Choroid plexus epithelial cell (primary cell): Measurements from ENCODE around the gene PCK2.
"Not testable (repeated sequence)": the region's sequence is repeated elsewhere in the genome, so short reads cannot be mapped to it uniquely, and the experiment has no call there.

ENCODE experiments used
- DNase-seq: peaks from one replicate; pipeline ENCODE4 v3.0.0-alpha.2; 2010; ENCODE audit warnings: low read depth
- H3K4me3 ChIP-seq: 2 replicates; pipeline ENCODE4 v1.5.1; 2011; ENCODE audit warnings: low read depth, mild to moderate bottlenecking, control low read depth, low read length, moderate library complexity
- CTCF ChIP-seq: conservative IDR thresholded peaks from 2 replicates; pipeline ENCODE4 v1.5.1; 2011; ENCODE audit warnings: low read depth, mild to moderate bottlenecking, control low read depth, inconsistent platforms, low read length, moderate library complexity

Gene PCK2

GRCh38 chr14:24093901-24094840 is at the start of gene PCK2:
Gene PCK2 (plus strand): TSS chr14:24094311. CDS start chr14:24094406, 95 bp downstream.
- peak; percentile 2 for TF ChIP-seq CTCF
- peak within 1 kb of the TSS; percentile 89 for H3K4me3 ChIP-seq
- DNase-seq, result peak; percentile 90

- DNase-seq, H3K4me3 ChIP-seq: not testable (repeated sequence)
Observed at GRCh38 chr14:24049002-24049401, 45.1 kb upstream of the PCK2 start.

DNA sequence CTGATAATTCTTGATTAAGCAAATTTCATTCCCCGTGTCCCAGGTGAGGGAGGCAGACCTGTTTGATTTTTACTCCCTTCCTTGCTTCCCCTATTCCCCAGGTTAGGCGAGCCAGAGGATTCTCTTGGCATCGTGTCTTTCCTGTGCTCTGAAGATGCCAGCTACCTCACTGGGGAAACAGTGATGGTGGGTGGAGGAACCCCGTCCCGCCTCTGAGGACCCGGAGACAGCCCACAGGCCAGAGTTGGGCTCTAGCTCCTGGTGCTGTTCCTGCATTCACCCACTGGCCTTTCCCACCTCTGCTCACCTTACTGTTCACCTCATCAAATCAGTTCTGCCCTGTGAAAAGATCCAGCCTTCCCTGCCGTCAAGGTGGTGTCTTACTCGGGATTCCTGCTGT is 43.4 kb upstream of the PCK2 start:
- H3K4me3 ChIP-seq, DNase-seq: not testable (repeated sequence)

DNA sequence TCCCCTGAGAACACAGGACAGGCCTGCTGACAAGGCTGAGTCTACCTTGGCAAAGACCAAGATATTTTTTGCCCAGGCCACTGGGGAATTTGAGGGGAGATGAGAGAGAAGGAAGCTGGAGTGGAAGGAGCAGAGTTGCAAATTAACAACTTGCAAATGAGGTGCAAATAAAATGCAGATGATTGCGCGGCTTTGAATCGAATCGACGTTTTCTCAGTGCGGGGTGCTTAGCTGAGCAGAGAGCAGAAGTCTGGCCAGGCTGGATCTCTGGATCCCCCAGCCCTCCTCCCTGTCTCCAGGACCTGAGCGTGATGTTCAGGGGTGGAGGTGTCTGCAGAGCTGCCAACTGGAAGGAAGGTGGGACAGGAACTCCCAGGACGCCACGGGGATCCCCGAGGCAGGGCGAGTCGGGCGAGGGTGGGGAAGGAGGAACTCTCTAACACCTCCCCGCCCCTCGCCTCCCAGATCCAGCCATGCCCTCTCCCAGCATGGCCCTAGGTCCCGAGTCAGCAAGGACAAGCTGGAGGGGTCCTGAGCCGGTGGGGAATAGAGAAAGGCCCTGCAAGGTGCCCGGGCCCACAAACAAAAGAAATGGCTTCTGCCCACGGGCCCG is 42.8 kb upstream of the PCK2 start:
- TF ChIP-seq CTCF, result no peak

DNA sequence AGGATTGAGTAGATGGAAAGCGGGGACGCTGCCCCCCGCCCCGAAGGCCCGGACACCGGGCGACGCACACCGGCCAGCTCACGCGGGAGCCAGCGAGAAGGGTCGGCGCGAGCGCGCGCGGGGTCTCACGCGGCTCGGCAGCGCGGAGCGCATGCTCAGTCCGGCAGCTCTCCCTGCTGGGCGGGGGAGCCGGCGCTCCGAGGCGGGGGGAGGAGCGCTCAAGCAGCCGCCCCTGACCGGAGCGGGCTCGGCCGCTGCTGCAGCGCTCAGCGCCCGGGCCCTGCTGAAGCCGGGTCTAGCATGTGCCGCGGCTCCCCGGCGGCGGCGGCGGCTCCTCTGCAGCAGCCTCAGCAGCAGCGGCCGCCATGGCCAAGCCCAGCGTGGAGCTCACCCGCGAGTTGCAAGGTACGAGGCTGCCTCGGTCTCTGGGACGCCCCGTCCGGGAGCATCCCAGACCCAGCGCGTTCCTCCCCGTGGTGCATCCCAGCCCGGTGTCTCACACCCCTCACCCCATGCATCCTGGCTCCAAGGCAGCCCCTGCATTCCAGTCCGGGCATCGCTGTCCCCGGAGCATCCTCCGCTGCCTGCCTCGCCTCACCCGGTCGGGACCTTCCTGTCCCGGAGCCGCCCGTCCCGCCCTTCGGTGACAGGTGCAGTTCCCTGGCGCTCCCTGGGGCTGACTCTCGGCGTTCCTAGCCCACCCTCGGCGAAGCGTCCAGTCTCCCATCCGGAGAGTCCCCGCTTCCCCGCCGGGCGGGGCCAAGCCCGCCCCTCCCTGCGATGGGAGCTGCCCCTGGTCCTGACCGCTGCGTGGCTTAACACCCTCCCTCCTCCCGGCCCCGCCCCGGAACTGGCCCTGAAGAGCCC is 42.1 kb upstream of the PCK2 start, which contains the start of gene CARMIL3:
Gene CARMIL3, plus strand, starts transcription at position 221 of the 867 bp plus-strand sequence. Its CDS starts 145 bp downstream, at position 366.
- TF ChIP-seq CTCF, result no peak
- peak within 1 kb of the TSS; percentile 60 for H3K4me3 ChIP-seq
- peak; percentile 58 for DNase-seq

More for the DNA sequence above, 42.8 kb upstream of the PCK2 start:
- no peak for DNase-seq
- H3K4me3 ChIP-seq, result peak overlapping the region; percentile 60

GRCh38 chr14:24052656-24053547 is 41.2 kb upstream of the PCK2 start:
- TF ChIP-seq CTCF, result no peak
- no peak for DNase-seq
- no peak overlapping the region for H3K4me3 ChIP-seq

DNA sequence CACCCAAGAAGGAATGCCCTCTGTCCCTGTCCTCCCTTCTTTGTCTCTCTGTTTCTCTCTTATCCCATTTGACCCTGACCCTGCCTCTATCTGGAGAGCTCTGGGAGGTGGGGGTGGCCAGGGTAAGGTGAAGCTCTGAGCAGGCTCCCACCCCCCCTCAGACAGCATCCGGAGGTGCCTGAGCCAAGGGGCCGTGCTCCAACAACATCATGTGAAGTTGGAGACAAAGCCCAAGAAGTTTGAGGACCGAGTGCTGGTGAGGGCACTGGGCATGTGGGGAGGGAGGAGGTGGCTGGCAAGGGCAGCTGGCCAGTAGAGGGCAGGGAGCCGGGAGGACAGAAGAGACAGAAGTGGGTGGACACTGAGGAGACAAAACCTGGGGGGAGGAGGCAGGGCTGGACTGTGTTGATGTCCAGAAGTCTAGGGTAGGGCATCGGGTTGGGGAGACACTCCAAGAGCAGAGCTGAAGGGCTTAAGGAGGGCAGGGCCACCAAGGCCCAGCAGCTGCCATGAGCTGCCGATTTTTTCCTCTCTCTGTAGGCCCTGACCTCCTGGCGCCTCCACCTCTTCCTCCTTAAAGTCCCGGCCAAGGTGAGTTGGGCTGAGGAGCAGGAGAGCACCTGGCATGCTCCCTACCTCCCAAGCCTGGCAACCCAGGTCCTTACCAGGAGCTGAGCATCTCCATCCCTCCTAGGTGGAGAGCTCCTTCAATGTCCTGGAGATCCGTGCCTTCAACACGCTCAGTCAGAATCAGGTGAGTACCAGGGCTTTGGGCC is 40.4 kb upstream of the PCK2 start:
- no peak for DNase-seq
- no peak overlapping the region for H3K4me3 ChIP-seq
- no peak for TF ChIP-seq CTCF
